CD4-positive, alpha-beta T cell treated with Interleukin-4 for 1 hour (primary cell): ENCODE measurements around the gene SH3BP5.

ENCODE experiments used
- DNase-seq, 2 donors: peaks; one replicate each; pipeline ENCODE4 v3.0.0-alpha.2; 2020 to 2022

The SH3BP5 gene

GRCh38 chr3:15271785-15272381, 60.5 kb downstream of the SH3BP5 start:
- DNase-seq, result peak; percentile 92 to 93

- no peak for DNase-seq
Measured at GRCh38 chr3:15271030-15271429, 61.4 kb downstream of the SH3BP5 start.

GRCh38 chr3:15269091-15269989, 63.0 kb downstream of the SH3BP5 start:
- DNase-seq, result peak; percentile 86 to 91

GRCh38 chr3:15268033-15268631, 64.3 kb downstream of the SH3BP5 start:
- peak; percentile 86 to 87 for DNase-seq

GRCh38 chr3:15267502-15267901, 64.9 kb downstream of the SH3BP5 start:
- no peak for DNase-seq

GRCh38 chr3:15266510-15267376, 65.6 kb downstream of the SH3BP5 start:
- no peak for DNase-seq

- DNase-seq, result no peak
Measured at GRCh38 chr3:15265655-15266509, 66.5 kb downstream of the SH3BP5 start.

GRCh38 chr3:15264486-15264885, 67.9 kb downstream of the SH3BP5 start:
- DNase-seq, result no peak

GRCh38 chr3:15263926-15264325, 68.5 kb downstream of the SH3BP5 start:
- DNase-seq, result no peak

GRCh38 chr3:15263120-15263519, 69.3 kb downstream of the SH3BP5 start:
- DNase-seq, result no peak

- DNase-seq, result no peak
Measured at GRCh38 chr3:15262021-15262420, 70.4 kb downstream of the SH3BP5 start.

- DNase-seq, result no peak
Measured at GRCh38 chr3:15261274-15261673, 71.1 kb downstream of the SH3BP5 start.

GRCh38 chr3:15260531-15260930, 71.9 kb downstream of the SH3BP5 start:
- no peak for DNase-seq

GRCh38 chr3:15258720-15259119, 73.7 kb downstream of the SH3BP5 start:
- no peak for DNase-seq

GRCh38 chr3:15256861-15257341, 75.5 kb downstream of the SH3BP5 start:
- DNase-seq, result no peak

- DNase-seq, result no peak
Measured at GRCh38 chr3:15255215-15255614, 77.2 kb downstream of the SH3BP5 start.

GRCh38 chr3:15253023-15253697, 79.2 kb downstream of the SH3BP5 start:
- no peak for DNase-seq

- no peak for DNase-seq
Measured at GRCh38 chr3:15246186-15246585, 86.2 kb downstream of the SH3BP5 start.

- DNase-seq, result no peak
Measured at GRCh38 chr3:15243822-15244482, 88.4 kb downstream of the SH3BP5 start.

GRCh38 chr3:15241341-15241740, 91.0 kb downstream of the SH3BP5 start:
- peak; percentile 62 to 65 for DNase-seq

- DNase-seq, result no peak
Measured at GRCh38 chr3:15229262-15229661, 103.1 kb downstream of the SH3BP5 start.
